T-cell (primary cell): ENCODE data around the gene LZTR1. TPM values are rescaled to one million over a fixed set of nuclear protein-coding genes. Genes with fewer than 3 reads are reported as not detected.
A peak's percentile ranks its signal among the peaks of the same experiment; 100 is the strongest.

ENCODE experiments used
- ATAC-seq, 4 experiments: fragments of 200-7000 bp in 3 of 4; fragments of 150-1000 bp in 1 of 4; cut with Tn5 transposase; replicated peaks in 1 of 4; 1 replicate in 3 of 4; 2 replicates in 1 of 4; pipeline ENCODE4 v1.10.0; 2021; ENCODE audit warnings: moderate library complexity in 3 of 4, mild to moderate bottlenecking in 2 of 4, moderate number of reproducible peaks in 1 of 4
- CTCF ChIA-PET, 2 donors: fragments of 300-600 bp; sonication (Branson Sonifier 250); formaldehyde crosslinking; loops; one replicate each; lab custom pipeline; 2022; ENCODE audit warnings: antibody characterized with exemption in 2 of 2; lab: Charles Lee
- POLR2A ChIA-PET, 2 donors: fragments of 300-600 bp; sonication (Branson Sonifier 250); formaldehyde crosslinking; loops; one replicate each; lab custom pipeline; 2022; ENCODE audit warnings: antibody characterized with exemption in 2 of 2; lab: Charles Lee
- DNase-seq, 35 experiments: peaks; one replicate each; pipeline versions ENCODE4 v3.0.0 to v3.0.0-alpha.2; 2013 to 2023
- H3K27ac ChIP-seq: one replicate; pipeline ENCODE4 v1.5.1; 2013; ENCODE audit warnings: low read length
- H3K27me3 ChIP-seq, 2 experiments: replicated peaks in 1 of 2; 1 replicate in 1 of 2; 2 replicates in 1 of 2; pipeline versions ENCODE4 v1.6.1 to v1.7.0; 2013; ENCODE audit warnings: low read length in 1 of 2, mixed read lengths in 1 of 2; ENCODE audit not compliant: control insufficient read depth in 2 of 2, insufficient read depth in 2 of 2; ENCODE audit errors: extremely low read depth in 1 of 2
- H3K36me3 ChIP-seq, 2 donors: 1 replicate in 1 of 2; 2 replicates in 1 of 2; pipeline versions ENCODE4 v1.6.1 to v1.7.0; 2013; ENCODE audit warnings: low read length in 1 of 2; ENCODE audit not compliant: control insufficient read depth in 2 of 2, insufficient read depth in 1 of 2; ENCODE audit errors: extremely low read depth in 1 of 2
- H3K4me1 ChIP-seq, 2 experiments: 1 replicate in 1 of 2; 2 replicates in 1 of 2; pipeline versions ENCODE4 v1.6.1 to v1.7.0; 2013; ENCODE audit warnings: low read length in 2 of 2, mixed read lengths in 1 of 2; ENCODE audit not compliant: insufficient read depth in 2 of 2, control insufficient read depth in 1 of 2; ENCODE audit errors: extremely low read depth in 1 of 2
- H3K4me3 ChIP-seq, 2 donors: 1 replicate in 1 of 2; 2 replicates in 1 of 2; pipeline versions ENCODE4 v1.5.1 to v1.7.0; 2013; ENCODE audit warnings: mild to moderate bottlenecking in 2 of 2, low read length in 1 of 2, moderate library complexity in 1 of 2; ENCODE audit not compliant: control insufficient read depth in 1 of 2; ENCODE audit errors: extremely low read depth in 1 of 2
- H3K9me3 ChIP-seq: 2 replicates; pipeline ENCODE4 v1.7.0; 2013
- H3K27ac Mint-ChIP-seq, 2 donors: one replicate each; pipeline ENCODE4 v1.8.0; 2020 to 2021; ENCODE audit warnings: mild to moderate bottlenecking in 2 of 2, mixed read lengths in 2 of 2
- H3K27me3 Mint-ChIP-seq, 2 donors: one replicate each; pipeline ENCODE4 v1.8.0; 2021 to 2022; ENCODE audit warnings: mixed read lengths in 2 of 2
- H3K36me3 Mint-ChIP-seq: one replicate; pipeline ENCODE4 v1.8.0; 2021; ENCODE audit warnings: mixed read lengths
- H3K4me1 Mint-ChIP-seq, 3 donors: one replicate each; pipeline ENCODE4 v1.8.0; 2020 to 2022; ENCODE audit warnings: mixed read lengths in 3 of 3, mild to moderate bottlenecking in 1 of 3
- H3K4me3 Mint-ChIP-seq, 3 donors: one replicate each; pipeline ENCODE4 v1.8.0; 2020 to 2022; ENCODE audit warnings: mild to moderate bottlenecking in 3 of 3, mixed read lengths in 3 of 3, moderate library complexity in 3 of 3
- H3K9me3 Mint-ChIP-seq, 3 donors: one replicate each; pipeline ENCODE4 v1.8.0; 2020 to 2022; ENCODE audit warnings: mixed read lengths in 3 of 3
- WGBS: methylation state at CpG from one replicate; pipeline ENCODE4 v1.1.5; 2013; ENCODE audit warnings: missing lambda C conversion rate; ENCODE audit not compliant: insufficient coverage; 5-methylcytosine and 5-hydroxymethylcytosine counted together
- total RNA-seq, 35 experiments: library from RNA in 6 of 35; stranded (reverse) in 6 of 35; fragments of 120-200 nt in 1 of 35; gene quantifications; one replicate each; pipeline versions ENCODE4 v1.2.1 to v1.2.4 and lab custom pipeline; 2013 to 2026

Gene LZTR1
- total RNA-seq, 5 donors from 2014 or later (not counting 1 experiment from before 2014, with no cell fraction given), result 57.1 to 118 (median 105) TPM

DNA sequence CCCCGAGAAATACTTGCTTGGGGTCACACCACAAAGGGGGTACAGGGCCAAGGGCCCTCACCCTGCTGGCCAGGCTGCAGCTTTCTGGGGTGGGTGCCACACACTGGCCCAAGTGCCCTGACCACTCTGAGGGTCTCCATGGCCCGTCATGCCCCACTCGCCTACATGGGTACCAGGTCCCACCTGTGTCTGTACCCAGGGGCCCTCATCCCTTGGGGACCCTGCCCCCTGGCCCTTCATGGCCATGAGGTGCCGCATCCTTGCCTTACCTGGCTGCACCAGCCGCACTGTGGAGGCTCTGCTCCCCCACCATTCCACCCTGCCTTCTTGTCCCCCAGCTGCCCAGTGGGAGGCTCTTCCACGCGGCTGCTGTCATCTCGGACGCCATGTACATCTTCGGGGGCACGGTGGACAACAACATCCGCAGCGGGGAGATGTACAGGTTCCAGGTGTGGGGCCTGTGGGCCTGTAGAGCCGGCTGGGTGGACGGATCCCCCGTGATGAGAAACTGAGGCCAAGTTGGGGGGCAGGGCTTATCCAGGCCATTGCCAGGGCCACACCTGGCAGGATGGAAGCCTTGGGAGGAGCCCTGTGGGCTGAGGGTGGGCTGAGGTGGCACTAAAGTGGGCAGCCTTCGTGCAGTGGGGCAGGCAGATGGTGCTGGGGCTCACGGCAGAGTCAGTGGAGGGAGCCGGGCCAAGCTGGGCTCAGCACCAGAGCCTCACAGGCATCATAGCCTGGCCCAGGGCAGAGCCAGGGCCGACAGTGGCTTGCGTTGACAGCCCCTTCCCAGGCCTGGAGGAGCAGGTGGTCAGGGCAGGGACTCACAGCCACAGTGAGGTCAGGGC, 10.6 kb downstream of the LZTR1 start:
- ChIA-PET CTCF (no interaction called here), POLR2A (no interaction called here)
- no peak overlapping the region for H3K27ac Mint-ChIP-seq
- ATAC-seq (no peak), DNase-seq (no peak)
- peaks cover 6% of the 10 kb centered on the region for H3K36me3 Mint-ChIP-seq
- peaks cover 0 to 8% (median 6%) of the 10 kb centered on the region in 3 donors for H3K4me1 Mint-ChIP-seq
- no peaks in the 10 kb centered on the region for H3K9me3 Mint-ChIP-seq
- Histone ChIP-seq H3K27ac (no peak overlapping the region), H3K4me1 (peaks cover 0 to 9% of the 10 kb centered on the region in 2 experiments), H3K27me3 (no peaks in the 10 kb centered on the region), H3K9me3 (no peaks in the 10 kb centered on the region), H3K4me3 (no peak overlapping the region), H3K36me3 (peaks cover 8 to 46% of the 10 kb centered on the region in 2 donors)
- WGBS, result 93% methylated on average over 21 of the region's 21 CpGs
- no peaks in the 10 kb centered on the region for H3K27me3 Mint-ChIP-seq
- no peak overlapping the region for H3K4me3 Mint-ChIP-seq

DNA sequence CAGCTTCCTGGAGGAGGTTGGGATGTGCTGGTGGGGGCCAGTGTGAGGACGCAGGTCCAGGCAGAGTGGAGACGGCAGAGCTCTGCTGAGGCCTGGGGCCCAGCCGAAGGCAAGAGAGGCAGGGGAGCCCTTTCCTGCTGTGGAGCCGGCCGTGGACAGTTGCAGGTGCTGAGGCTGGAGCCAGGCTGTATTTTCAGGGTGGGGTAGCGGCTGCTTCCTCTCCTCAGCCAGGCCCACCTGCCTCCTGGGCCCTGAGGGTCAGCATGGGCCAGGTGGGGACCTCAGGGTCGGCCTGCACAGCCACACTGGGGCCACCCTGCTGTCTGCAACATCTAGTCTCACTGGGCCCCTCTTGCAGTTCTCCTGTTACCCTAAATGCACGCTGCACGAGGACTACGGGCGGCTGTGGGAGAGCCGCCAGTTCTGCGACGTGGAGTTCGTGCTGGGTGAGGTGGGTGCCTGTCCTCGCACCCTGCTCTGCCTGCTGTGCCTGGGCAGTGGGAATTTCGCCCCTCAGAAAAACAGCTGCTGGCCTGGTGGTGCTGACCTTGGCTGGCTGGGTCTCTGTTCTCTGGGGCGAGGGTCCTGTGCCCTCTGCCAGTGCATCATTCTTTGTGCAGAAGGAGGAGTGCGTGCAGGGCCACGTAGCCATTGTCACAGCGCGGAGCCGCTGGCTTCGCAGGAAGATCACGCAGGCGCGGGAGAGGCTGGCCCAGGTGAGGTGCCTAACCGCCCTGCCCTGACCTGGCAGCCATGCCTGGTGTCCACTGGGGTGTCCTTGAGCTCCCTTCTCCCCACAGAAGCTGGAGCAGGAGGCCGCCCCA, 11.4 kb downstream of the LZTR1 start:
- H3K9me3 Mint-ChIP-seq, result no peaks in the 10 kb centered on the region
- Histone ChIP-seq H3K9me3 (no peaks in the 10 kb centered on the region), H3K27me3 (no peaks in the 10 kb centered on the region), H3K36me3 (peaks cover 15 to 54% of the 10 kb centered on the region in 2 donors), H3K27ac (no peak overlapping the region), H3K4me3 (no peak overlapping the region), H3K4me1 (peaks cover 0 to 15% of the 10 kb centered on the region in 2 experiments)
- no peaks in the 10 kb centered on the region for H3K36me3 Mint-ChIP-seq
- ATAC-seq (no peak), DNase-seq (no peak)
- no peak overlapping the region for H3K27ac Mint-ChIP-seq
- CTCF ChIA-PET, result interaction anchor here in 1 of 2 donors (0.6 kb wide), 1 partner anchor 1211 kb away, joined by 4 read pairs; no protein-coding TSS in a partner anchor
- no peak overlapping the region for H3K4me3 Mint-ChIP-seq
- no peaks in the 10 kb centered on the region for H3K27me3 Mint-ChIP-seq
- 97% methylated on average over 24 of the region's 29 CpGs for WGBS
- POLR2A ChIA-PET, result no interaction called here
- peaks cover 5 to 15% (median 9%) of the 10 kb centered on the region in 3 donors for H3K4me1 Mint-ChIP-seq

DNA sequence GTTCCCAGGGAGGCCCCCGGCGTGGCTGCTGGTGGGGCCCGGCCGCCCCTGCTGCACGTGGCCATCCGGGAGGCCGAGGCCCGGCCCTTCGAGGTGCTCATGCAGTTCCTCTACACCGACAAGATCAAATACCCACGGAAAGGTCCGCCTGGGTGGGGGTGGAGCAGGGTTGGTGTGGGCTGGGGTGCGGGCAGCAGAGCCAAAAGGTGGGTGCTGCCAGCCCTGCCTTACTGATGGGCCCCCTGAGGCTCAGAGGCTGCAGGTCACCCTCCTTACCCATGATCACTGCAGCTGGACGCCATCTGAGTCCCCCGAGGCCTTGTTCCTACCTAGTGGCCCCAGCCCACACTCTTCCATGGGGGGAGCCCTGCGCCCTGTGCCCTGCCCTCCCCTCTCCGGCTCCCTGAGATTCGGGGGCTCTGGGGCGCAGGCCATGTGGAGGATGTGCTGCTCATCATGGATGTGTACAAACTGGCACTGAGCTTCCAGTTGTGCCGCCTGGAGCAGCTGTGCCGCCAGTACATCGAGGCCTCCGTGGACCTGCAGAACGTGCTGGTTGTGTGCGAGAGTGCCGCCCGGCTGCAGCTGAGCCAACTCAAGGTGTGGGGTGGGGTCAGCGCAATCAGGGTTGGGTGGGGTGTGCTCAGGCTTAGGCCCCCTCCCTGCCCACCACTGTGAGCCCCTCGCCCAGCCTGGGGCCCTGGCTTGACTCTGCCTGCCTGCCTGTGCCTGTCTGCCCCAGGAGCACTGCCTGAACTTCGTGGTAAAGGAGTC, 12.2 kb downstream of the LZTR1 start:
- H3K27ac ChIP-seq, result no peak overlapping the region
- peaks cover 0 to 18% of the 10 kb centered on the region in 2 experiments for H3K4me1 ChIP-seq
- H3K36me3 ChIP-seq, result peaks cover 15 to 61% of the 10 kb centered on the region in 2 donors
- Mint-ChIP-seq H3K36me3 (no peaks in the 10 kb centered on the region), H3K27me3 (no peaks in the 10 kb centered on the region), H3K4me1 (peaks cover 8 to 12% (median 9%) of the 10 kb centered on the region in 3 donors), H3K27ac (peak overlapping the region in 1 of 2 donors; percentile 34), H3K9me3 (no peaks in the 10 kb centered on the region), H3K4me3 (no peak overlapping the region)
- H3K4me3 ChIP-seq, result no peak overlapping the region
- no peaks in the 10 kb centered on the region for H3K9me3 ChIP-seq
- WGBS, result 95% methylated on average over 15 of the region's 30 CpGs
- ChIA-PET CTCF (interaction anchor here in 1 of 2 donors (0.6 kb wide), 1 partner anchor 1210 kb away, joined by 4 read pairs; no protein-coding TSS in a partner anchor), POLR2A (no interaction called here)
- ATAC-seq (no peak), DNase-seq (no peak)
- H3K27me3 ChIP-seq, result no peaks in the 10 kb centered on the region

DNA sequence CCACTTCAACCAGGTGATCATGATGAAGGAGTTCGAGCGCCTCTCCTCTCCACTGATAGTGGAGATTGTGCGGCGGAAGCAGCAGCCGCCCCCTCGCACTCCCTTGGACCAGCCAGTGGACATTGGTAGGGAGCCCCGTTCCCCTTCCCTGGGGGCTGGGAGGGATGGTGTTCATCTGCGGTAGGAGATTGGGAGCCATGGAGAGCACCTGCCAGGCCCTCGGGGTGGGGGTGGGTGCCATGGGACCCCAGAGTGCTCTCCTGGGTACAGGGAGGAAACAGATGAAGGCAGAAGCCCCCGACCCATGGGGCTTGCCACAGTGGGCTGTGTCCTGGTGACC, 12.8 kb downstream of the LZTR1 start:
- ChIA-PET CTCF (no interaction called here), POLR2A (no interaction called here)
- no peak for ATAC-seq

DNA sequence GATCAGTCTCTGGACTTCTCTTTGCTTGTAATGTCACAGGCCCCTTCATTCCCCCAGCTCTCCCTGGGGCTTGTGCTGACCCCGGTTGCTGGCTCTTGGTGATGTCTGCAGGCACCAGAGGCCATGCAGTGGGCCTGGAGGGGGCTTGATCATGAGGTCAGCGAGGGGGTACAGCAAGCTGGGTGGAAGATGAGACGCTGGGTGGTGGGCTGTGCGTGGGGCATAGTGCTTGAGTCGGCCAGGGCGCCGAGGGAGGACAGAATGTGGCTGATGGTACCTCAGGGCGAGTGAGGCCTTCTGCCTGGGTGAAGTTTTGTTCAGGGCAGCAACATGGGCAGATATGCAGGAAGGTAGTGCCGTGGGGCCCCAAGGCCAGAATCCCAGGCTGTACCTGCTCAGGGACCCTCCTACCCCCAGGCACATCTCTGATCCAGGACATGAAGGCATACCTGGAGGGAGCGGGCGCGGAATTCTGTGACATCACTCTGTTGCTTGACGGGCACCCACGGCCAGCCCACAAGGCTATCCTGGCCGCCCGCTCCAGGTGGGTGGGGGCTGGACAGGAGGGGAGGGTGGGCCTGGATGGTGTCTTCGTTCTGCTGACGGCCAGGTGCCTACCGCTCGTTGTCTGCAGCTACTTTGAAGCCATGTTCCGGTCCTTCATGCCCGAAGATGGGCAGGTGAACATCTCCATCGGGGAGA, 13.4 kb downstream of the LZTR1 start:
- no peaks in the 10 kb centered on the region for H3K36me3 Mint-ChIP-seq
- ChIA-PET CTCF (no interaction called here), POLR2A (no interaction called here)
- ATAC-seq (no peak), DNase-seq (no peak)
- H3K27ac Mint-ChIP-seq, result peak overlapping the region in 1 of 2 donors; percentile 16
- 95% methylated on average over 17 of the region's 23 CpGs for WGBS
- H3K27me3 ChIP-seq, result no peaks in the 10 kb centered on the region
- peaks cover 12 to 17% (median 15%) of the 10 kb centered on the region in 3 donors for H3K4me1 Mint-ChIP-seq
- H3K4me3 ChIP-seq, result no peak overlapping the region
- H3K27ac ChIP-seq, result no peak overlapping the region
- H3K4me3 Mint-ChIP-seq, result no peak overlapping the region
- H3K9me3 ChIP-seq, result no peaks in the 10 kb centered on the region
- no peaks in the 10 kb centered on the region for H3K9me3 Mint-ChIP-seq
- H3K27me3 Mint-ChIP-seq, result no peaks in the 10 kb centered on the region
- peaks cover 15 to 69% of the 10 kb centered on the region in 2 donors for H3K36me3 ChIP-seq
- peaks cover 3 to 22% of the 10 kb centered on the region in 2 experiments for H3K4me1 ChIP-seq

More for the DNA sequence above, 12.8 kb downstream of the LZTR1 start:
- Mint-ChIP-seq H3K4me1 (peaks cover 6 to 12% (median 11%) of the 10 kb centered on the region in 3 donors), H3K4me3 (no peak overlapping the region), H3K9me3 (no peaks in the 10 kb centered on the region), H3K27me3 (no peaks in the 10 kb centered on the region), H3K36me3 (no peaks in the 10 kb centered on the region), H3K27ac (peak overlapping the region in 1 of 2 donors; percentile 34)
- H3K9me3 ChIP-seq, result no peaks in the 10 kb centered on the region
- H3K4me1 ChIP-seq, result peaks cover 0 to 17% of the 10 kb centered on the region in 2 experiments
- no peak for DNase-seq
- no peak overlapping the region for H3K27ac ChIP-seq
- WGBS, result 88% methylated on average over 6 of the region's 10 CpGs
- no peaks in the 10 kb centered on the region for H3K27me3 ChIP-seq
- H3K36me3 ChIP-seq, result peaks cover 15 to 67% of the 10 kb centered on the region in 2 donors
- no peak overlapping the region for H3K4me3 ChIP-seq
